NCI-H2227 (cell line): Measurements from ENCODE around the gene CEP85L.

Experiments
- DNase-seq: peaks from one replicate; lab custom pipeline; 2025; ENCODE audit not compliant: unreplicated experiment; lab: John Stamatoyannopoulos, UW

The CEP85L gene

DNA sequence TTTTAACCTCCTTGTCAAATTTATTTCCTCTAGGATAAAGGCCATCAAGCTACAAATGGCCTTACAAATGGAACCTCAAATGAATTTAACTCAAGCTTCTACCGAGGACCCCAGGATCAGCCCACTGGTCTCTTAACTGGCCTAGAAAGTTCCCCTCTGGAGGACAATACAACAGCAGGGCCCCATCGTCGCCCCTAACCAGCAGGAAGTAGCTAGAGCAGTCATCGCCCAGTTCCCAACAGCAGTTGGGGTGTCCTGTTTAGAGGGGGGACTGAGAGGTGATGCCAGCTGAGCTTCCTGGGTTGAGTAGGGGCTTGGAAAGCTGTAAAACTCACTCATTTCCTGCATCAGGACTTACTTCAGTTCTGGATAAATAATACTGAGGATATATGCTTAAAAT, 25.6 kb downstream of the CEP85L start:
- no peak for DNase-seq

DNA sequence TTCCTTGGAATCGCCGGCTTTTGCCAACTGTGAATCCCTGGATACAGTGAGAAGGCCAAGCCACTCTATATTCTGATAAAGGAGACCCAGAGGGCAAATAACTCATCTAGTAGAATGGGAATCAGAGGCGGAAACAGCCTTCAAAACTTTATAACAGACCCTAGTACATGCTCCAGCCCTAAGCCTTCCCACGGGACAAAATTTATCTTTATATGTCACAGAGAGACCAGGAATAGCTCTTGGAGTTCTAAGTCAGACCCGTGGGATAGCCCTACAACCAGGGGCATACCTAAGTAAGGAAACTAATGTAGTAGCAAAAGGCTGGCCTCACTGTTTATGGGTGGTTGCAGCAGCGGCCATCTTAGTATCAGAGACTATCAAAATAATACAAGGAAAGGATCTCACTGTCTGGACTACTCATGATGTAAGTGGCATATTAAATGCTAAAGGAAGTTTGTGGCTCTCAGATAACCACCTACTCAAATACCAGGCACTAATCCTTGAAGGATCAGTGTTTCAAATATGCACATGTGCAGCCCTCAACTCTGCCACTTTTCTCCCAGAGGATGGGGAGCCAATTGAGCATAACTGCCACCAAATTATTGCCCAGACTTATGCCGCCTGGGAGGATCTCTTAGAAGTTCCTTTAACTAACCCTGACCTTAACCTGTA, 29.5 kb downstream of the CEP85L start:
- no peak for DNase-seq

DNA sequence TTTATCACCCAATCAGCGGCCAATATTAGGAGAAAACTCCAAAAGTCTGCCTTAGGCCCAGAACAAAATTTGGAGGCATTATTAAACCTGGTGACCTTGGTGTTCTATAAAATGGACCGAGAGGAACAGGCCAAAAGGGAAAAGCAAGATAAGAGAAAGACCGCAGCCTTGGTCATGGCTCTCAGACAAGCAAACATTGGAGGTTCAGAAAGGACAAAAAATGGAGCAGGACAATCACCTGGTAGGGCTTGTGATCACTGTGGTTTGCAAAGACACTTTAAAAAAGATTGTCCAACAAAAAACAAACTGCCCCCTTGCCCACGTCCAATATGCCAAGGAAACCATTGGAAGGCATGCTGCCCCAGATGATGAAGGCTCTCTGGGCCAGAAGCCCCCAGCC, 31.2 kb downstream of the CEP85L start:
- no peak for DNase-seq

DNA sequence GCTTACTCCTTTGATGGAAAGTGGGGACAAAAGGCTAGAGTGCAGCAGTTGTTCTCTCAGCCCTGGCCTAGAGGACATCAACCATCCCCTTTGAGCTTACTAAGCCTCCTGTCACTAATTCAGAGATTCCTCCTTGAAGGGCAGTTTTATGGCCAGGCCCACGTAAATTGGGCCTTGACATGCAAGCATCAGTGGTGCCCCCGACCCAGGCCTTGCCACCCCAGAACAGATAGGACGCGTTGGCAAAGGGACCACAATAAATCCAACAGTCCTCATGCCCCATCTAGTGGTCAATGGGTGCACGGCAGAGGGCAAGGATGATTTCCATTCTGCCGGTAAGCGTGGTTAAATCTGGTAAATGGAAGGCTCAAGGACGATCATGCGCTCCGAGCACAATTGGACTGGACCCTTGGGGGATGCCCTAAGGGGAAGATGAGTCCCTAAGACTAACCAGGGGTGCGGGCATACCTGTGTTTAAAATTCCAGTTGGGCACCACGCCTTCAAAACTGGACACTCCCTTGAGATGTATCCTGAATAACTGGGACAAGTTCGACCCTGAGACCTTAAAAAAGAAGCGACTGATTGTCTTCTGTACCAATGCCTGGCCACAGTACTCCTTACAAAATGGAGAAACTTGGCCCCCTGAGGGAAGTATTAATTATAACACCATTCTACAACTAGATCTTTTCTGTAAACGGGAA, 32.6 kb downstream of the CEP85L start:
- DNase-seq: peak; percentile 37

DNA sequence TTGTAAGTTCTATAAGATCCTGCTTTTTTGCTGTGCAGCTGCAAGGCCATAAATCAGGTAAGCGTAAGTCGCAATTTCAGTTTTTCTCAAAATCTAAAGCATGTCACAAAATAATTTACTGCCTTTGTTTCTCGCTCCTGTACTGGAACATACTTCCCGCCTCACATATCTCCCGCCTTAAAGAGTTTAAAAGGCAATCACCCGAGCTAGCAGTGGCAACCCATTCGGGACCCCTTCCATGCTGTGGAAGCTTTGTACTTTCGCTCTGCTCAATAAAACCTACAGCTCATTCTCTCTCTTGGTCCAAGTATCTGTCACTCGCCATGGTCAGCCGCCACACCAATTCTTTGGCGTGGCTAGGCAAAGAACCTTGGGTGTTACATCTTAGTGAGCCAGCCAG, 34.0 kb downstream of the CEP85L start:
- DNase-seq: no peak

DNA sequence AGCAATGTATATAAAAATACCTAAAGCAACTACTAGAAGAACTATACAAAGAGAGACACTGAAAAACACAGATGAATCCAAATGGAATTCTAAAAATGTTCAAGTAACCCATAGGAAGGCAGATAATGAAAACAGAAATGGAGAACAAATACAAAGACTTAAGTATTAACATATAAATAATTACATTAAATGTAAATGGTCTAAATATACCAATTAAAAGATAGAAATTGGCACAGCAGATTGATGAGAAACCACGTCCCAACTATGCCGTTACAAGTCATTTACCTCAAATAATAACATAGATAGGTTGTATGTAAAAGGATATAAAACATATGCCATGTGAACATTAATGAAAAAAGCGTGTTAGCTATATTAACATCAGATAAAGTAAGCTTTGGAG, 40.1 kb downstream of the CEP85L start:
- no peak for DNase-seq

DNA sequence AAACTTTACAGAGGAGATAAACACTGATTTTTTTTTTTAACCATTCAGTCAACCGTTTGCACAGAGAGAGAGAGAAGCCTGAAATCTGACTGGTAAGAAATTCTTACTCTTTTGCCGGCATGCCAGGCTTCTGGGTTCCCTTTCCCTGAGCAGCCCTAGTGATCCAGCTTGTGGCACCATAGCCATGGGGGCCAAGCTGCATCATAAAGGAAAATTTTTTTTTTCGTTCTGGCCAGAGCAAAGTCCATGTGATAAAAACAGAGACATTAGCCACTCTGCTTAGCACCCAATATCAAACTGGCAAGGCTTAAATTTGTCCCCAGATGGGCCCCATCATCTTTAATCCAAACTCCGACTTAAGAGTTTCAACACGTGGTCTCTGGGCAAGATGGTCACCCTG, 44.5 kb downstream of the CEP85L start:
- no peak for DNase-seq

DNA sequence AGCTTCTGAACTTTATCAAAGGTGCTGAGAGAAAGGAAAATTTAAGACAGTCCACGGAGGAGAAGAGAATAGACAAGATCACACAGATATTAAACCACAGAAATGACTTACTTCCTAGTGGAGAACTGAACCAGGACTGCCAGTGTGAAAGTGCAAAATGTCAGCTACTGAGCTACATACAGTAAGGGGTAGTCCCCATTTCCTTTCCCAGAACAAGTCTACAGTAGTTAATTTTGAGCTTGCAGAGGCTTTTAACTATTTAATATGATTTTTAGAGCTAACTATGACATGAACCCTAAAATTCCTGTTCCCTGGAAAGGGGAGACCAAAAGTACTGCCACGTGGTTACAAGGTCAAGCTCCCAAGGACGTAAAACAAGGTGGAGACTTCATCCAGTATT, 45.1 kb downstream of the CEP85L start:
- no peak for DNase-seq

DNA sequence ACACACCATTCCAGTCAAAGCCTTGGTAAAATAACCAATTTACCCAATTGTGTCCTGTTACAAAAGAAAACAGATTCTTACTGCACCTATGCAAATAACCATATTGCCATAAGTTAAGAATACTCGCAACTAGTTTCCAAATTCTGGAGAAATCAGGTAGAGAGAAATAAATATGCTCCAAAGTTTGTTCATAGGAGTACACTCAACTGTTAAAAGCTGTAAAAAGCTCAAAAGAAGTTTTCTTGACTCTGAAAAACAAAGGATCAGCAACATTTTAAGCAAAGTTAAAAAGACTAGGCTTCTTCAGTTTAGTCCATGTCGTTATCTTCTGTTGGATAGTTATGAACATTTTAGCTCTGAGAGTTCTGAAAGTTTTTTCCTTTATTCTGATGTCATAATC, 48.0 kb downstream of the CEP85L start:
- DNase-seq: no peak

DNA sequence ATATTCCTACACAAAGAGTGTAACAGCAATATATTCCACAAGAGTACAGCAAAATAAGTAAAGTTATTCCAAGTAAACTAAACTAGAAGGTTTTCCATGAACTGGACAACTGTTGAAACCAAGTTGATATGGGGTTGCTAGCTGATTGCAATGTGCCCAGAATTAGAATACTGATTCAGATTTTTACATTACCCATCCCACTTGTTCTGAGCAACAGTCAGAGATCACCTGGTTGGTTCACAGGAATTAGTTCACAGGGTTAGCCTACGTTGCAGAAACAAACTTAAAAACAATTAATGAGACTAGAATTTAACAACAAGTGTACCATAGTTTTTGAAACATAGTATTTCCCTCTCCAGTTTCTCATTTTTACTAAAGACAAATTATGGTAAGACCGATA, 49.1 kb downstream of the CEP85L start:
- no peak for DNase-seq

DNA sequence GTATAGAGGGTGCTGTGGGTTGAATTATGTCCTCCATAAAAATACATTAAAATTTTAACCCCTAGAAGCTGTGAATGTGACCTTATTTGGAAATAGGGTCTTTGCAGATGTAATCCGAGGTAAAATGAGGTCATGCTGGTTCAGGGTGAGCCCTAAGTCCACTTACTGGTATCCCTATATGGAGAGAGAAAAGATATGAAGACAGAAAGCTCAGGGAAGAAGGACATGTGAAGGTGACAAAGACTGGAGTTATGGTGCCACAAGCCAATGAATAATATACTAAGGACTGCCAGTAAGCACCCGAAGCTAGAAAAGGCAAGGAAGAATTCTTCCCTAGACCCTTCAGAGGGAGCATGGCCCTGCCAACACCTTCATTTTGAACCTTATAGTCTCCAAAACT, 53.1 kb downstream of the CEP85L start:
- DNase-seq: no peak

DNA sequence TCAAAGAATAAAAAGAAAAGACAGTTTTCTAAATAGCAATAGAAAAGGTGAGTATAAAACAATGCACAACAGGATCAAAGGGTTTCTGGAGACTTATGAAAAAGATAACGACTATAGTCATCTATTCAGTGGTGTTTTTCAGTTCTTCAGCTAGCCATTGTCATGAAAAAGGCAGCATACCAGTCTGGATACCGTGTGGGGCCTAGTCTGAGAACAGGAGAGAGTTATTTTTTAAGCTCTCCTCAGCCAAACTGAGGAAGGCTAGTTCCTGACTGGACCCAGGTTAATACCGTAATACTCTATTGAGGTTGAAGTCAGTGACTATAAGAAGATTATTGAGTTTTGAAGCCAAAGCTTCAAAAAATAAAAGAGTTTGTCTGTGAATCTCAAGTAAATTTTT, 53.8 kb downstream of the CEP85L start:
- no peak for DNase-seq

DNA sequence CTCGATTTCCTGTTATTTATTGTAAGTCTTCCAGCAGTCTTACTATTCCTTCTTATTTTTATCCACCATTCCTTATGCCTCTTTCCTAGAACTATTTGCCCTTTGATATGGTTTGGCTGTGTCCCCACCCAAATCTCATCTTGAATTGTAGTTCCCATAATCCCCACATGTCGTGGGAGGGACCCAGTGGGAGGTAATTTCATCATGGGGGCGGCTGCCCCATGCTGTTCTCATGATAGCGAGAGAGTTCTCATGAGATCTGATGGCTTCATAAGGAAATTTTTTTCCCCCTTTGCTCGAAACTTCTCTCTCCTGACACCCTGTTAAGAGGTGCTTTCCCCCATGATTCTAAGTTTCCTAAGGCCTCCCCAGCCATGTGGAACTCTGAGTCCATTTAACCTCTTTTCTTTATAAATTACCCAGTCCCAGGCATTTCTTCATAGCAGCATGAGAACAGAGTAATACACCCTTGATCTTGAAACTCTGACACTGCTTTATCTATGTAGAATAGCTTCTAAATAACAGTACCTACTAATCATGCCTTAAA, 54.5 kb downstream of the CEP85L start:
- no peak for DNase-seq

DNA sequence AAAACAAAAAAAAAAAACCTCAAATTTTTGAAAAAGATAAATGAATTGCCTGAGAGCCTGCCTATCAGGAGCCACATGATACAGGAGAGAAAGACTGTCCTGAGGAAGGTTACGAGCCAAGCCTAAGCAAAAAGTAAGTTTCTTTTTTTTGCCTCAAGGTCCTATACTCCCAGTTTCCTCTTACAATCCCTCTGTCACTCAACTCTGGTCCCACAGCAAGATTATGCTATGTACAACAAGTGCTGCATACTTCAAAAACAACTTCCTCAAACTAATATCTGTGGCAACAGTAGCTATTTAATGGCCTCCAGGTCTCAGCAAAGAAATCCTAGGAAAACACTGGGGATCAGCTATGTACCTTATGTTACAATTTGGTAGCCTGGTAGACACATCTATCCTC, 56.5 kb downstream of the CEP85L start:
- no peak for DNase-seq

DNA sequence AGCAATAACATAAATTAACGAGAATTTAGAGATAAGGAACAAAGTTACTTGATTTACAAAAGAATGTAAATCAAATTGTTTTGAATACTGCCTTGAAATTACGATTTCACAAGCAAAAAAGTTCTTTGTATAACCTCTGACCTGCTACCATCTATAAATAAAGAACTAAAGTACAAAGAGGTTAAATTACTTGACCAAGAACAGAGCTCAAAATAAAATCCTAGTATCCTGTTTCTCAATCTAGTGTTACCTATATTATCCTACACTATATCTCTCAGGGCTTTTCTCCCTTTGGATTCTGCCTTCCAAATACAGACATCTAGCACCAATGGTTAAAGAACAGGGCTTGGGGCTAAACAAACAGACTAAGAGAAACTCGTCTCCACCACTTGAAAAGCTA, 59.5 kb downstream of the CEP85L start:
- no peak for DNase-seq

DNA sequence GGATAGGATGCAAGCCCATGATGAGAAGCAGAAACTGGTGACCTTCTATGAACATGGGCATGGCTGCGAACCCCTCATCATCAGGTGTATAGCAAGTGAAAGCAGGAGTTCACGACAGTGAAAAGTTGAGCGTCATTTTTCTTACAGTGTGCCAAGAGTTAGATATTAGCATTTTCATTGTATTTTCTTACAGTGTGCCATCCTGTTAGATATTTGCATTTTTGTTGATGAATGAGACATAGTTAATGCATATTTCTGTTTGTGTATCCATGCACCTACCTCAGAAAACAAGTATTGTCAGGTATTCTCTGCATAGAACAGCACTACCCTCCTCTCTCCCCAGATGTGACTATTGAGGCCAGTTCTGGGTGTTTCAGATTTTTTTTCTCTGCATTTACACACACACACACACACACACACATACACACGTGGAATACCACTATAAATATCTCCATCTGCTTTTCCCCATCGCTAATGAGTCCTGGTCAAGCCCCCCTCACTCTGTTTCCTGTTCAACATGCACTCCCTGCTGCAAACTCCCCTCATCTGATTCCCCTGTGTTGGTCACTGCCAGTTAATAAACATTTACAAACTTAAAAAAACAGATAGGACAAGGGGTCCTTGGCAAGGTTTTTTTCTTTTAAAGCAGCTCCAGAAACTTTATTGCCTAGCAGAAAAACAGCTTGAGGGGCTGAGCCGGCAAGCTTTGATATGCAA, 61.6 kb downstream of the CEP85L start:
- DNase-seq: no peak

DNA sequence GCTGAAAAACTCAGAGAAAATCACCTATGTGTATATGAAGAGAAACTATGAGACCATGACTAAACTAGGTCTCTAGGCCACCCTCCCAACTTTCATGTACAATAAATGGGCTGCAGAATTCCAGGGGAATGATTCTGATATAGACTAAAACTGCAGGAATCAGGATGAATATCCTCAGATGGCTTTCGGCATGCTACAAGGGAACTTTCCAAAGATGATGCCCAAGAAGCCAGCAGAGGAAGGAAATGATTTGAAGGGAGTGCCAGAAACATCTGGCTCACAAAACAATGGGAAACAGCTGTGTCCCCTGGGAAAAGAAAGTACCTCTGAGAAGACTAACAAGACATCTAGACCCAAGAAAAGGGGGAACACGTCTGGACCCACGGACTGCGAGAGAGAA, 62.2 kb downstream of the CEP85L start:
- DNase-seq: no peak

DNA sequence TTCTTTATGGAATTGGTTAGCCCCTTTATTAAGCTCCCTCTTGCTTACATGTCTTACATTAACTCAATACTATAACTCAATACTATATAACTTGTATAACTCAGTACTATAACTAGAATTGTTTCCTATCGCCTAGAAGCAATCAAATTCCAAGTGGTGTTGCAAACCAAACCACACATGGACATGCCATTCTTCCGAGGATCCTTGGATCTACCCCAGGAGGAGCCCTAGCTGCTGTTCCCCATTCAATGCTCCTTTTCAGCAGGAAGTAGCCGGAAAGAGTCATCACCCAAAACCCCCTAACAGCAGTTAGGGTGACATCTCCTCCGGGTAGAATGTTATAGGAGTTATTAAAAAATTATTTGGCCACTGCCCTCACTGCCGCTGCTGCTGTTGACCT, 62.8 kb downstream of the CEP85L start:
- DNase-seq: no peak

DNA sequence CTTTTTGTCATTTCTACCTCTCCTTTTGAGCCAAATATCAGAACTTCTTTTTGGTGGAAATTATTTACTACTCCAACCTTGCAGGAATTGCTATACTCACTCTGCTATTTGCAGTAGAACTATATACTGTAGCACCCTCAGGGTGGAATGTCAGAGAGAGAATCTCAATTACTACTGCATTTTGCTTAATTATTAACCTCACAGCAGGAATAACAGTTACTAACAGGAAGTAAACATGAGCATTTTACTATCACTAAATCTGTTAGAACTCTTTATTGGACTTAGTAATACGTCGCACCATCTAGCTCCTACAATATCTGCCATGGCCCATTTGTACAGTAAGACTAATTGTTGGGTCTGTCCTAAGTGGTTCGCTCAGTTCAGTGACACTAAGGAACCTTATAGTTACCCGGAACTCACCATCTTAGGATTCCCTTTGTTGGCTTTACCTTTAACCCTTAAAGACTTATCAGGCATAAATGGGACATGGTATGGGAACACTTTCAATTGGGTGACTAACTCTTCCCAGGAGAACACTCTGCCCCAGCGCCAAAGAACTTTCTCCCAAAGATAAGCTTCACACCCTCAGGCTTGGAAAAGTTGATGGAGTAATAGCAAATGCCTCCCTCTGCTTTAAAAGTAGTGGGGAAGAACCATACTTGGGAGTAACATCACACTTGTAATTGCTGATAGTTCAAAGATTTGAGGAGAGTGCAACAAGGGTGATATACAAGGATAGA, 64.5 kb downstream of the CEP85L start:
- DNase-seq: no peak

DNA sequence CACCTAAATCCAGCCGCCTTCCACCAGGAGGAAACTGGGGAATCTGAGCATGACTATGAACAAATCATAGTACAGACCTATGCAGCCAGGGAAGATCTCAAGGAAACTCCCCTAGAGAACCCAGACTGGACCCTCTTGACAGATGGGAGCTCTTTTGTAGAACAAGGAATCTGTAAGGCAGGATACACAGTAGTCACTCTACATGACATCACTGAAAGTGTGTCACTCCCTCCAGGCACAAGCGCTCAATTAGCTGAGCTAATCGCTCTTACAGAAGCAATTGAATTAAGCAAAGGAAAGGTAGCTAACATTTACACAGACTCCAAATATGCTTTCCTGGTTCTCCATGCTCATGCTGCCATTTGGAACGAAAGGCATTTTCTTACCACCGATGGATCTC, 66.5 kb downstream of the CEP85L start:
- no peak for DNase-seq

DNA sequence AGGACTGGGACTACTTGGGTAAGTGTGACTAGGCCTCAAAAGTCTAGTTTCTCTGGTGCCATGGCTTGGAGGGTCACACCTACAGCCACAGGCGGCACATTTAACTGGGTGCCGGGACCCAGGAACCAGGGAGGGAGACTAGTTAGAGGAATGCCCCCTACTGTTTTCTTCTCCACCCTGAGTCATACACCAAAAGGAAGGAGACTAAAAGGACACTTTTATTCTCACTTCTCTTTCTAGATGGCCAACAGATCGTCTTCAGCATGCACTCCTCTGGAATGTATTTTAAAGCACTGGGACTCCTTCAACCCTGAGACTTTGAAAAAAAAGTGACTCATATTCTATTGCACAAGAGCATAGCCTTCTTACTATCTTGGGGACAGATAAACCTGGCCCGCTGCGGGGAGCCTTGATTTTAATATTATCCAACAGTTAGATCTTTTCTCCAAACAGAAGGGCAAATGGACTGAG, 69.9 kb downstream of the CEP85L start:
- DNase-seq: no peak
